Stimulated activated naive CD4-positive, alpha-beta T cell (primary cell): Measurements from ENCODE around the gene ZG16B.

ENCODE experiments used
- DNase-seq, 6 experiments: peaks; one replicate each; lab custom pipeline; 2025; lab: John Stamatoyannopoulos, UW

Gene ZG16B

GRCh38 chr16:2867987-2868789, 38.1 kb downstream of the ZG16B start:
- peak; percentile 84 to 89 (median 86) for DNase-seq

GRCh38 chr16:2871926-2872325, 41.8 kb downstream of the ZG16B start:
- DNase-seq = no peak

- DNase-seq = no peak
Measured at GRCh38 chr16:2874032-2874911, 44.2 kb downstream of the ZG16B start.

- DNase-seq = peak; percentile 25 to 56 (median 50)
Measured at GRCh38 chr16:2874912-2875362, 44.8 kb downstream of the ZG16B start.

DNA sequence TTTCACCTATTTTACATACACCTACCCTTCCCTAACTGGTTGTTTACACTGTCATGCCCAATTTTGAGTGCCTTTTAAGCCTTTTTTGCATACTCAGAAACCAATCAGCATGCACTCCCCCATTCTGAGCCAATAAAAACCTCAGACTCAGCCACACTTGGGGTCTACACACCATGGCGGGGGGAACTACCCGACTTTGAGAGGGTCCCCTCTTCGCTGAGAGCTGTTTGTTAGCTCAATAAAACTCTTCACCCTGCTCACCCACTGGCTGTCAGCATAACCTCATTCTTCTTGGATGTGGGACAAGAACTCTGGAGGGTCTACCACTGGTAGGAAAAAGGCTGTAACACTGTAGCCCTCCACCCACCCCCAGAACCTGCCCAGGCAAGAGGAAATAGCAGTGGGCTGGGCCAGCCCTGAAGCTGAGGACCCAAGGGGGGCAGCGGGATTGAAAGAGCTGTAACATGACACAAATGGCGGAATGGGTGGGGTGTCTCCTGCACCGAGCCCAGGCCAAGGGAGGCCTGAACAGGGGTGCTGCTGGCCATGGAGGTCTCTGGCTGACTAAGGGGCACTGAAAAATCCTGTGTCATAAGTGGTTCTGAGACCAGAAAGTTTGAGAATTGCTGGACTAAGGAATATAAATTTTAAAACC, 49.9 kb downstream of the ZG16B start:
- no peak for DNase-seq
